HG03095 (cell line): ENCODE data around the gene MTCH2.
"Not testable (repeated sequence)": the region's sequence is repeated elsewhere in the genome, so short reads cannot be mapped to it uniquely, and the experiment has no call there.

ENCODE experiments used
- ATAC-seq: cut with Tn5 transposase; IDR thresholded peaks from one replicate; pipeline ENCODE4 v1.9.1; 2021; ENCODE audit warnings: moderate library complexity; ENCODE audit not compliant: unreplicated experiment

MTCH2 gene

DNA sequence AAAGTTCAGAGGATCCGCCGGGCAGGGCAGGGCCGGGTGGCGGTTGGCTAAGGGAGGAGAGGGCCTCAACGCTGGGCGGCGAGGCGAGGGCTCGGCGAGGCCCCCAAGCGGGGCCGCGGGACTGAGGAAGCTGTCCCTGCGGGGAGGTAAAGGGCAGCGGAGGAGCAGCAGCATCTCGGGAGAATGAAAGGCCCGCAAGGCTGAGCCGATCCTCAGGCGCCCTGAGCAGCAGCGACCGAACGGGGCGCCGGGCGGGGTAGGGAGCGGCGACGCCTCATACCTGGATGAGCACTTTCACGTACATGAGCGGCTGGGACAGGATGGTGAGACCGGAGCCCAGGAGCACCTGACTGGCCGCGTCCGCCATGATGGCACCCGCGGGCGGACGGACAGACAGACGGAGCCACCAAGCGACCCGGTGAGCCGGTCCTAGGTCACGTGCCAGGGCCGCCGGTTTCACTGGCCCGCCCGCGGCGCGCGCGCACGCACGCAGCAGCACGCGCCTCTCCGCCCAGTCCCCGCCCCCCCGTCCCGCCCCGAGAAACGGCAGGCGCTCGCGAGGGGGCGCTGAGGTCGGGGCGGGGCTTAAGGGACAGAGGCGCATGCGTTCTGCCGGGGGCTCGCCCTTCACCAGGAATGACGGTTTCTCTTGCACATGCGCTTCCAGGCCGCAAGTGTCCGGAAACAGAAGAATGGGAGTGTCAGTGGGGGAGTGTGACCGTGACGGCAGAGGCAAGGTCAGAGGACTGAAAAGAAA is at the start of gene MTCH2:
Gene MTCH2, minus strand, starts transcription at position 461 of the 757 bp plus-strand sequence. Its CDS starts 94 bp downstream, at position 367.
- ATAC-seq = peak; percentile 90

DNA sequence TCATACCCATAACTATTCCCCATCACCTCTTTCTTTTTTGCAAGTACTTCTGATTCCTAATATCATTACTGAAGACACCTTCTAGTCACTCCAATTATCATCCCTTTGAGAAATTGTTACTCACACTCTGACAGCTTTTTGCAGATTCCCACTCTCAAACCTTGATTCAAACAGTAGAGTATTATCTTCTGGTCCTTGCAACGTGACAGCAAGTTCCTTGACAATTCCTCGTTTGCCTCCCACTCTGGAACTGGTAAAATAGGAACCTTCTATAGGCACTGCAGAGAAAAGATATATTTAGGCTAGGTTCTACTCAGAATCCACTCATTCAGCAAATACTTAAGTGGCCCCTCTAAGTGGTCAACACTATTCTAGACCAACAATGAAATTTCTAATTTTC is 49.6 kb upstream of the MTCH2 start:
- no peak for ATAC-seq

DNA sequence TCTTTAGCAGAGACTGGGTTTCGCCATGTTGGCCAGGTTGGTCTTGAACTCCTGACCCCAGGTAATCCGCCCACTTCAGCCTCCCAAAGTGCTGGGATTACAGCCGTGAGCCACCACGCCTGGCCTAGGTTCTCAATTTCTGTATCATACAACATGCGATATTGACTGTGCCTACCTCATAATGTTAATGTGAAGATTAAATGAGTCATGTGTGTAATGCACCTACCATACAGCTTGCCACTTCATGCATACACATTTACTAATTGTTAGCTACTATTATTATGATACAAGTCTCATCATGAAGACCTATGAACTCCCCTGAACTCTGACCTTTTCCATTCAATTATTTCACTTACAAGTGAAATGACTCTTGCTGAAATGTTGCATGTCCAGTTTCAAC is 47.1 kb upstream of the MTCH2 start:
- no peak for ATAC-seq

DNA sequence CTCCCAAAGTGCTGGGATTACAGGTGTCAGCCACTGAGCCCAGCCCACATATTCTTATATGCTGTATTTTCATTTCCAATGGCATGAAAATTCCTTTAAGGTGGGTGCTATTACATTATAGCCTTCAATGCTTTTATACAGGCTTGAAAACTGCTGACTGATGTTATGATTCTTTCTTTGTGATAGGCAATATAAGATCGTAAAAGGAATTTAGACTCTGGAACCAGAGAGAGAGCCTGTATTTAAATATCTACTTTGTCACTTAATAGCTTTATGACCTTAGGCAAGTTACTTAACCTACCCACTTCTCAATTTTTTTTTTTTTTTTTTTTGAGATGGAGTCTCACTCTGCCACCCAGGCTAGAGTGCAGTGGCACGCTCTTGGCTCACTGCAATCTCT is 46.6 kb upstream of the MTCH2 start:
- no peak for ATAC-seq

DNA sequence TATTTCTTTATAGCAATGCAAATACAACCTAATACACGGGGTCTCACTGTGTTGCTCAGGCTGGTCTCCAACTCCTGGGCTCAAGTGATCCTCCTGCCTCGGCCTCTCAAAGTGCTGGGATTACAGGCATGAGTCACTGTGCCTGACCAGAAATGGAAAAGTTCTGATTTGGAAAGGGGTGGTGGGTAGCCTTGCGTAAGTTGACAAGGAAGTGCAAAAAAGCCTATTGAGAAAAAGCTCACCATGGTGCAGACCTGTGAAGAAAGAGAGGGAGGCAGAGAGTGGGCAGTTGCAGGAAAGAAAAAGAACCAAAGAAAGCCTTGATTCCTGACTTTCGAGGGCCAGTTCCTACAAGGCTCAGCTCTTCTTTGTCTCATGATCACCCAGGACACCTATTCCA is 45.8 kb upstream of the MTCH2 start:
- ATAC-seq = no peak

DNA sequence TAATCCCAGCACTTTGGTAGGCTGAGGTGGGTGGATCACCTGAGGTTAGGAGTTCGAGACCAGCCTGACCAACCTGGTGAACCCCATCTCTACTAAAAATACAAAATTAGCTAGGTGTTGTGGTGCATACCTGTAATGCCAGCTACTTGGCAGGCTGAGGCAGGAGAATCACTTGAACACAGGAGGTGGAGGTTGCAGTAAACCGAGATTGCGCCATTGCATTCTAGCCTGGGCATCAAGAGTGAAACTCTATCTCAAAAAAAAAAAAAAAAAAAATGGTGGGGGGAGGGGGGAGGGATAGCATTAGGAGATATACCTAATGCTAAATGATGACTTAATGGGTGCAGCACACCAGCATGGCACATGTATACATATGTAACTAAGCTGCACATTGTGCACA is 44.3 kb upstream of the MTCH2 start:
- not testable (repeated sequence) for ATAC-seq

DNA sequence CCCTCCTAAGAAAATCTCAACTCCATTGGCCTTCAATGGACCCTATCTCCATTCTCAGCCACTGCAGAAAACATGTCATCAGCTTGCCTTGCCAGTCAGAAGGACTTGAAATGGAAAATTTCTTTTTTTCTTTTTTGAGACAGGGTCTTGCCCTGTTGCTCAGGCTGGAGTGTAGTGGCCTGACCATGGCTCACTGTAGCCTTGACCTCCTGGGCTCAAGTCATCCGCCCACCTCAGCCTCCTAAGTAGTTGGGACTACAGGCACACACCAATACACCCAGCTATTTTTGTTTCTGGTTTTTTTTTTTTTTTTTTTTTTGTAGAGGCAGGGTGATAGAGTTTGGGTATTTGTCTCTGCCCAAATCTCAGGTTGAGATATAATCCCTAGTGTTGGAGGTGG is 43.8 kb upstream of the MTCH2 start:
- ATAC-seq = no peak

DNA sequence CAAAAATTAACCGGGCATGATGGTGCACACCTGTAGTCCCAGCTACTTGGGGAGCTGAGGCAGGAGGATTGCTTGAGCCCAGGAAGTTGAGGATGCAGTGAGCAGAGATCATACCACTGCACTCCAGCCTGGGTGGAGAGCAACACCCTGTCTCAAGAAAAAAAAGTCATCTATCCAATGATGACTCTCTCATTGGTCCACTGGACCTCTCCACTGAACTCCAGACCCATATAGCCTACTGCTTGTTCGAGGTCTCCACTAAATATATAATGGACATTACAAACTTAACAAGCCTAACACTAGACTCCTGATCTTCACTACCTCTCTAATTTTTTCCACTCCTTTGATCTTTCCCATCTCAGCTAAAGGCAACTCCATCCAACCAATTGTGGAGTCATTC is 33.5 kb upstream of the MTCH2 start:
- no peak for ATAC-seq

DNA sequence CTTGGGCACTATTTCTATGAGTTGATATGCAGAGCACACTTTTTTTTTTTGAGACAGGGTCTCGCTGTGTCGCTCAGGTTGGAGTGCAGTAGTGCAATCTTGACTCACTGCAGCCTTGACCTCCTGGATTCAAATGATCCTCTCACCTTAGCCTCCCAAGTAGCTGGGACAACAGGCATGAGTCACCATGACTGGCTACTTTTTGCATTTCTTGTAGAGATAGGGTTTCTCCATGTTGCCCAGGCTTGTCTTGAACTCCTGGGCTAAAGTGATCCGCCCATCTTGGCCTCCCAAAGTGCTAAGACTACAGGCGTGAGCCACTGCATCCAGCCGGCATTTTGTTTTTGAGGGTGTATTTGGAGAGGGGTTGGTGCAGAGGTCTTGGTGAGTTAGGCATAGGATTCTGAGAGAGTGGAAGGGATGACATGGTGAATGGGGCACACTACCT is 29.9 kb upstream of the MTCH2 start:
- no peak for ATAC-seq

DNA sequence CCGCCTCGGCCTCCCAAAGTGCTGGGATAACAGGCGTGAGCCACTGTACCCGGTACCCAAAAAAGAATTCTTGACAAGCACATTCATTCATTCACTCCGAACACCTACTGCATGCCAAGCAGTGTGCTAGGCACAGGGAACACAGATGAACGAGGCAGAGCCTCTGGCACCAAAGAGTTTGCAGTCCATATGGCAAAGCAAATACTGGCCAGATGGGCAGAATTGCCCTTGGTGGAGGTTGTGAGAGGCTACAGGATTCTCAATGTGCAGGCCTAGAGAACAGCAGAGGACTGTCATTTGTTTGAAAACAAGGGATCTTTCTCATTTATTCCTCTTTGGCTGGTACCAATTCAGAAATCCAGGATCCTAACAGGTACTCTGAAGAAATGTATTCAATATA is 27.5 kb upstream of the MTCH2 start:
- ATAC-seq = no peak

DNA sequence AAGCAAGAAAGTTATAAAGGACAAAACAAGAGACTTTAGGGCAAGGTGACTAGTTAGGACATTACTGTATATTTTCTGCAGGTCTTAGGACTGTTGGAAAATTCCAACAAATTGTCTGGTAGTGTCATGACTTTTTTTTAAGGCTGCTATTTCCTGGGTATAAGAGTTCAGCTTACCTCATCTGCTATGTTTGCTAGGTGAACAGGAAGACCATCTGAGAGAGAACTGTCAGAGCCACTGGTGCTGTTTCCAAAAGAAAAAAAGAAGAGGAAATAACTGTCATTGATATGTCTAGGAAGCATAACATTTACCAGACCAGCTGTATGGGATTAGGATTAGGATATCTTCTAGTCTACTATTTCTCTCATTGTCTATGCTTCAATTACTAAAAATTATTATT is 26.3 kb upstream of the MTCH2 start:
- no peak for ATAC-seq

DNA sequence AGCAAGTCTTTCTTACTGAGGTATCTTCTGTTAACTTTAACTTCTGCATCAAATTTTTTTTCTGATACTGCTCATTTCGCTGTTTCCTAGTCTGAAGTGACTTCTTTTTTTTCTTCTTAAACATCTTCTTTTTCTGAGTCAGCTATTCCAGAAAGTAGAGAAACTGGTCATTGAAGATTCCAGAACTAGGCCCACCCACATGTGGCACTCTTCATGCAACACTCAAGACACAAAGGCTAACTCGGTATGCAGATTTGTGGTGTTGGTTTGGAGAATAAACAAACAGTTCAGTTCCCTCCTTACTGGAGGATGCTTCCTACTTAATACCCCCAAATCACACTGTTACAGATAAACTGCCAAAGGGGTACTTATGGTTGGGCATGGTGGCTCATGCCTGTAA is 25.2 kb upstream of the MTCH2 start:
- ATAC-seq = no peak

DNA sequence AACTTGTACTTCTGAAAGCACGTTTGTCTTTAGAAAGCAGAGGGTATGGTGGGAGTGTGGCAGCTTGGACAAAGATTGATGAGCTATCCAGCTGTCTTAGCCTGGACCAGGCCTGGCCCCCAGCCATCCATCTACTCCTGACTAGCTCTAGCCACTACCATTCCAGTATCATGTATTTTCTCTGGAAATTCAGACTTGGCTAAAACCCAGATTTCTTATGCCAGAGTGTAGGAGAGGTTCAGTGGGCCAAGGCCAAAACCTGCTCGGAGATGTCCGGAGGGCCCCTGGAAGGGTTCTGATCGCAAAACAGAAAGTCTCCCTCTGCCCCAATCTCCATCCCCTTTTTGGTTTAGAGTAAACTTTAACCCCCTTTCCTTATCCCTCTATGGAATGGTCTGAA is 24.8 kb upstream of the MTCH2 start:
- no peak for ATAC-seq

DNA sequence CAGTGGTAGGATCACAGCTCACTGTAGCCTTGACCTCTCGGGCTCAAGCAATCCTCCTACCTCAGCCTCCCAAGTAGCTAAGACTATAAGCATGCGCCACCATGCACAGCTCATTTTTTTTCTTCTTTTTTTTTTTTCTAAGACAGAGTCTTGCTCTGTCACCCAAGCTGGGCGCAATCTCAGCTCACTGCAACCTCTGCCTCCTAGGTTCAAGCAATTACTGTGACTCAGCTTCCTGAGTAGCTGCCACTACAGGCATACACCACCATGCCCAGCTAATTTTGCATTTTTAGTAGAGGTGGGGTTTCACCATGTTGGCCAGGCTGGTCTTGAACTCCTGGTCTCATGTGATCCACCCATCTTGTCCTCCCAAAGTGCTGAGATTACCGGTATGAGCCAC is 22.6 kb upstream of the MTCH2 start:
- ATAC-seq = not testable (repeated sequence)

DNA sequence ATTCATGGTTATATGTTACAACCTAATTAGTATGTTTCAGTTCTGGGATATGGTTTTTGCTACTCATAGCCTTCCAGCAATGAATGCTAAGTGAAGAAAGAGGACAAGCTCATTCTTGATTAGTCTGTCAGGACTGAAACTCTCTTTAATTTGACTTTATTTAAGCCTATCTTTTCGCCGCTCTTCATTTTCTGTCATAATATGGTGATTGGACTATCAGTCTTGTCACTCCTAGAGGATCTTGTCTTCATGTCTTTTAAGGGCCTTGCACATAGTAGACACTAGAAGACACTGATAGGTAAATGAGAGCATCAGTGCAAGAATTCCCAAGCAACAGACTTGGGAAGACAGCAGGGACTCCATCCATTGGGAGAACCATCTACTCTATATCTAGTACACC is 18.9 kb upstream of the MTCH2 start:
- ATAC-seq = no peak

DNA sequence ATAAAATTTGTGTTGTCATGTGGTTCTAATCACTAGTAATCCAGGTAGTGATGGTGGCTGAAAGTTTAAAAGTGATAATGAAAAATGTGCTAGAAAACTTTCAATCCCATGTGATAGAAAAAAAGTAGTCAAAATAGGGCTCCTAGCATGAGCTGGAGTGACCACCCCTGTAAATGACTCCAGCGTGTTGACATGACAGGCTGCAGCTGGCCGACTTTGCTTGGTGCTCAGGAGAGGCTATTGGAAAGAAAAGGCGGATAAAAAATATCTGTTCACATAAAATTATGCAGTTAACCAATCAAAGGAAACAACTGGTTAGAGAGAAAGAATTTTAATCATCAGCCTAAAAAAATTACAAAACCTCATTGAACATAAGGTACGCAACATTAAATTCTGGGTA is 16.9 kb upstream of the MTCH2 start:
- ATAC-seq = no peak

DNA sequence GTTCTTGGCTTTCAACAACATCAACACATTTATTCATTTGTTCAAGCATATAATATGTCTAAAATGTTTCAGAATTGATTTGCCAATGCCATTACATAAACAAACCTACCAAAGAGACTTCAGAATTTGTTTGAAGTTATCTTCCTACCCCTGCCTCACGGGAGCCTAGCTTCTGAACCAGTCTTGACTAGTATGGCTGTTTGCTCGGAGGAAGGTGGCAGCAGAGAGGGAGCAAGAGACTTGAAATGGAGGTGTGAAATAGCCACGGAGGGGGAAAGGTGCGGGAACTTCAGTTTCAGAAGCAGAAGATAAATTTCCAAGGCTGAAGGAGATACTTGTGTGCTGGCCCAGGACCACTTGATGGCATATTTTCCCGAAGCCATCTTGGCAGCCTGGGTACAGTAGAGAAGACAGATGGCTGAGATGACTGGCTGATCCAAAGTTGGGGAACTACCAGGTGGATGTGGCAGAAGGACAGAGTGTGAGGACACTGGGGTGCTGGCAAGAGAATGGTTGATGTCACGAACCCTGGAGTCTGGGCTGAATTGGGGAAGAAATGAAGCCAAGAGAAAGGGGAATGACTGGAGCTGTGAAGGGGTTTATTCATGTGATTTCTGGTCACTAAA is 14.0 kb upstream of the MTCH2 start:
- ATAC-seq = no peak

DNA sequence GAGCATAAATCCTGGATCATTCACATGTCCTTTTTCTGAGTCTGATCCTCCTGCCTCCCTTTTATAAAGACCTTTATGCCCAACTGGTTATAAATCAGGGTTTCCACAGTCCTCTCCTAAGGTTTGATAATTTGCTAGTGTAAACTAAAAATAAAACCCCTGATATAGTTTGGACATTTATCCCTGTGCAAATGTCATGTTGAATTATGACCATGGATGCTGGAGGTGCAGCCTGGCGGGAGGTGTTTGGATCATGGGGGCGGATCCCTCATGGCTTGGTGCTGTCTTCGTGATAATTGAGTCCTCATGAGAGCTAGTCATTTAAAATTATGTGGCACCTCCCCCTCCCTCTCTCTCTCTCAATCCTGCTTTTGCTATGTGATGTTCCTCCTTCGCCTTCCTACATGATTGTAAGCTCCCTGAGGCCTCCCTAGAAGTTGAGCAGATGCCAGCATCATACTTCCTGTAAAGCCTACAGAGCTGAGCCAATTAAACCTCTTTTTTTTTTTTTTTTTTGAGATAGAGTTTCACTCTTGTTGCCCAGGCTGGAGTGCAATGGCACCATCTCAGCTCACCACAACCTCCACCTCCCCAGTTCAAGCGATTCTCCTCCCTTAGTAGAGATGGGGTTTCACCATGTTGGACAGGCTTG is 9.6 kb upstream of the MTCH2 start:
- ATAC-seq = no peak

DNA sequence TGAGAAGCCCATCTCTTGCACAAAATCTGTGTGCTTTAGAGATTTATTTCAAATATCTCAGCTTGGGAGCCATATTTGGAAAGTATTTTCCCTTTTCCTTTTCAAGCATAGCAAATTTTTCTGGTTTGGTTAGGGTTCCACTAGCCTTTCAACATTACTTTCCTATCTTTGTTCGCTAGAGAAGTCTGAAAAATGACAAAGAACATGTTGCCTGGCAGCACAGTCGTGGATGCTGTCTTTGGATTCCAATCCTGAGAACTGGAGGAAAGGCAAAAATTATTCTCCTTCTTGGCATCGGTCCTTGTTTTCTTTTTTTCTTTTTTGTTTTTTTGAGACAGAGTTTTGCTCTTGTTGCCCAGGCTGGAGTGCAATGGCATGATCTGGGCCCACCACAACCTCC is 6.9 kb upstream of the MTCH2 start:
- ATAC-seq = no peak

DNA sequence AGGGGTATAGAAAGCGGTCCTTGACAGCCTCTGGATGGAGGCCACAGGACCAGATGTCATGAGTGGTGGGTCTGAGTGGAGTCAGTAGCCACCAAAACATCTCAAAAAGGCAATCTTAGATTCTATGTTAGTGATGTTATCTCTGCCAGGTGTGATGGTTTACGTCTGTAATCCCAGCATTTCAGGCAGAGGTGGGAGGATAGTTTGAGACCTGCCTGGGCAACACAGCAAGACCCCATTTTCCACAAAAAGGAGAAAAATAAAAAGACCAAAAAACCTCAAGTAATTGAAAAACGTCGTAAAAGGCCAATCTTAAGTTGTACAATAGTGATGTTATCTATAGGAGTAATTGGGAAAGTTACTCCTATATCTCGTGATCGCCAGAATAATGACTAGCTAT is 3.7 kb upstream of the MTCH2 start:
- no peak for ATAC-seq

DNA sequence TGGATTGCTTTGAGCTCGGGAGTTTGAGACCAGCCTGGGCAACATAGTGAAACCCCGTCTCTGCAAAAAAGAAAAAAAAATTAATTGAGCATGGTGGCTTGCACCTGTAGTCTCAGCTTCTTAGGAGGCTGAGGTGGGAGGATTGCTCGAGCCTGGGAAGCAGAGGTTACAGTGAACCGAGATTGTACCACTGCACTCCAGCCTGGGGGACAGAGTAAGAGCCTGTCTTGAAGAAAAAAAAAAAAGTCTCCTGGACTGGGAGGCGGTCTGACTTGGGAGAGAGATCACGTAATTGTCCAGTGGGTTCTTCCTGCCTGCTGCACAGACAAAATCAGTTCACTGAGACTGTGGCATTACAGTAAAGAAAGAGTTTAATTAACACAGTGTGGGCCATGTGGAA is 3.1 kb upstream of the MTCH2 start:
- no peak for ATAC-seq

DNA sequence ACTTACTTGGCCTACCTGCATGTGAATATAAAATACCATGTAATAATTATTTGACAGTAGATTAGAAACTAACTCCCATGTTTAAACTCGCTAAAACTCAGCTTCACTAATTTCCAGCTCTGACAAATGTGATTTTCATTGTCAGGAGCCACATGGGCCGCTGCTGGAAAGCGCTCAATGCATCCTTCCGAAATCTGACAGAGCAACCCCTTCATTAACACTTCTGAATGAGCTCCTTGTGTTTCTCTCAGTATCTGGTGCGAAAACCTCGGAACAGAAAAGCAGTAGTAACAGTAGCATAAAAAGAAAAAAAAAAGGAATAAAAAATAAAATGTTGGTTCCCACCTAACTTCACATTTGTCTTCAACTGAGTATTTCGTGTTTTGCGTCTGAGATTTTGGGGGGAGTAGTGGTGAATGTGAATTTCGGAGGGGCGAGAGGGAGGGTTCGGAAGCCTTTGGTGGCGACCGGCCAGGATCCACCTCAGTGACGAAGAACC is 710 bp downstream of the MTCH2 start:
- no peak for ATAC-seq
